ENCODE measurements around the gene VRK1. TPM values are rescaled to one million over a fixed set of nuclear protein-coding genes. Genes with fewer than 3 reads are reported as not detected.

The VRK1 gene
- total and polyA plus RNA-seq, 2 of the 8 experiments (the other 6 are each of a cell fraction or from before 2014, with no cell fraction given) = 24.2 to 64.8 TPM

- peak in 1 of 3 experiments; percentile 18; a peak in 1 of 4 replicates for TF ChIP-seq CTCF (IDR thresholded peaks at IDR 0.05; ENCODE audit: control extremely low read depth in 1 of 3, insufficient read depth in 1 of 3, low read depth in 1 of 3, low read length in 3 of 3)
Measured at GRCh38 chr14:96747608-96748007, 49.6 kb upstream of the VRK1 start (continued).

Data from H1 (cell line).